ENCODE measurements around the gene RPL18.

GRCh38 chr19:48607359-48607755 is 11.6 kb downstream of the RPL18 start:
- TF ChIP-seq POLR2A (IDR thresholded peaks at IDR 0.05) = no peak
- TF ChIP-seq, protein P1, sequence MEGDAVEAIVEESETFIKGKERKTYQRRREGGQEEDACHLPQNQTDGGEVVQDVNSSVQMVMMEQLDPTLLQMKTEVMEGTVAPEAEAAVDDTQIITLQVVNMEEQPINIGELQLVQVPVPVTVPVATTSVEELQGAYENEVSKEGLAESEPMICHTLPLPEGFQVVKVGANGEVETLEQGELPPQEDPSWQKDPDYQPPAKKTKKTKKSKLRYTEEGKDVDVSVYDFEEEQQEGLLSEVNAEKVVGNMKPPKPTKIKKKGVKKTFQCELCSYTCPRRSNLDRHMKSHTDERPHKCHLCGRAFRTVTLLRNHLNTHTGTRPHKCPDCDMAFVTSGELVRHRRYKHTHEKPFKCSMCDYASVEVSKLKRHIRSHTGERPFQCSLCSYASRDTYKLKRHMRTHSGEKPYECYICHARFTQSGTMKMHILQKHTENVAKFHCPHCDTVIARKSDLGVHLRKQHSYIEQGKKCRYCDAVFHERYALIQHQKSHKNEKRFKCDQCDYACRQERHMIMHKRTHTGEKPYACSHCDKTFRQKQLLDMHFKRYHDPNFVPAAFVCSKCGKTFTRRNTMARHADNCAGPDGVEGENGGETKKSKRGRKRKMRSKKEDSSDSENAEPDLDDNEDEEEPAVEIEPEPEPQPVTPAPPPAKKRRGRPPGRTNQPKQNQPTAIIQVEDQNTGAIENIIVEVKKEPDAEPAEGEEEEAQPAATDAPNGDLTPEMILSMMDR (IDR thresholded peaks at IDR 0.05) = no peak
